HFFc6 (cell line): Measurements from ENCODE around the gene NPHS1. TPM values are rescaled to one million over a fixed set of nuclear protein-coding genes. Genes with fewer than 3 reads are reported as not detected.
"Not testable (repeated sequence)": the region's sequence is repeated elsewhere in the genome, so short reads cannot be mapped to it uniquely, and the experiment has no call there.

Source experiments
- DNase-seq: peaks from one replicate; pipeline ENCODE4 v3.0.0-alpha.2; 2018
- H3K27ac Mint-ChIP-seq: 2 replicates; pipeline ENCODE4 v1.8.0; 2020; ENCODE audit warnings: mild to moderate bottlenecking, mixed read lengths
- H3K27me3 Mint-ChIP-seq: 2 replicates; pipeline ENCODE4 v1.8.0; 2021; ENCODE audit warnings: mild to moderate bottlenecking, moderate library complexity, mixed read lengths; ENCODE audit not compliant: insufficient read depth
- H3K36me3 Mint-ChIP-seq: 2 replicates; pipeline ENCODE4 v1.8.0; 2021; ENCODE audit warnings: low read depth, mixed read lengths
- H3K4me1 Mint-ChIP-seq: 2 replicates; pipeline ENCODE4 v1.8.0; 2020; ENCODE audit warnings: low read depth, mixed read lengths
- H3K4me3 Mint-ChIP-seq: 2 replicates; pipeline ENCODE4 v1.8.0; 2020; ENCODE audit warnings: mild to moderate bottlenecking, moderate library complexity, mixed read lengths
- H3K9me3 Mint-ChIP-seq: 2 replicates; pipeline ENCODE4 v1.8.0; 2020; ENCODE audit warnings: mild to moderate bottlenecking, mixed read lengths
- total RNA-seq, 6 experiments: library from RNA; stranded (reverse); fragmentation: NEBNext Ultra II Directional; extraction: Animal tissue kit (Norgen Biotek cat#: 25700); gene quantifications; 2 replicates in 1 of 6; 3 replicates in 5 of 6; pipeline ENCODE4 v1.2.3, GENCODE V29; 2021
- TF ChIP-seq, protein P1 (sequence below): fragments of 200-600 bp; sonication (generic); IDR thresholded peaks from 2 replicates; pipeline ENCODE4 v1.5.0; 2021; ENCODE audit warnings: antibody characterized with exemption, mild to moderate bottlenecking

NPHS1 gene
- total RNA-seq, 6 experiments from 2014 or later: not detected

DNA sequence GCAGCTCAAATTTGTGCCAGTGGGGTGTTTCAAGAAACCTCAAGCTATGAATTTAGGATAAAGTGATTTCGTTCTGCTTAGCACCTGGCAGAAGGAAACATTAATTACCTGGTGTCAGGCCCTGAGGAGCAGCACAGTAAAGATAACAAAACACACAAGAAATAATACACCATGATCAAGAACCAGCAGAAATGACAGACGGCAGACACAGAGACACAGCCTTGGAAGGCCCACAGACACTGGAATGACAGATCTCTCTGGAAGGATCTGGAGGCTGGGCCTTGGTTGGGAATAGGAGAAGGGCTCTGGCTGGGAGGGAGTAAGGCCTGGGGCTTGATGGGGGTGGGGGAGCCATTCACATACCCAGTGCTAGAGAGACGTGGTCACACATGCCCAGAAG lies 50.5 kb downstream of the NPHS1 start:
- Mint-ChIP-seq H3K27ac (no peak overlapping the region), H3K36me3 (no peaks in the 10 kb centered on the region), H3K4me1 (no peaks in the 10 kb centered on the region)

DNA sequence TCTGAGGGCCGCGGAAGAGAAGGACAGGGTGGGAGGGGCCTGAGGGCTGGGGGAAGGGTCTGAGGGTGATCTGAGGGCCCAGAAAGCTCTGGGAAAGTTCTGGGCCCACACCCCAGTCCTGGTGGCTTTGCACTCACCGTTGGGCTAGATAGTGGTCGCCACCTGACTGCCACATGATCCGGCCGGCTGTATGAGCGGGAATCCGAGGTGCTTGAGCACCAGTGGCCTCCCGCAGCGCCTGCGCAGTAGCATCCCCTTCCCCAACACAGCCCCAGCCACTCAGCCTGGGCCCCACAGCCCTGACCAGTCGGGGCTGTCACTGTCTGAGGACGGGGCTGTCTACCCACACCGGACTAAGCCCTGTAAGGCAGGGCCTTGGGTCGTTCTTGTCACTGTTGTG lies 54.6 kb downstream of the NPHS1 start:
- TF ChIP-seq, protein P1, sequence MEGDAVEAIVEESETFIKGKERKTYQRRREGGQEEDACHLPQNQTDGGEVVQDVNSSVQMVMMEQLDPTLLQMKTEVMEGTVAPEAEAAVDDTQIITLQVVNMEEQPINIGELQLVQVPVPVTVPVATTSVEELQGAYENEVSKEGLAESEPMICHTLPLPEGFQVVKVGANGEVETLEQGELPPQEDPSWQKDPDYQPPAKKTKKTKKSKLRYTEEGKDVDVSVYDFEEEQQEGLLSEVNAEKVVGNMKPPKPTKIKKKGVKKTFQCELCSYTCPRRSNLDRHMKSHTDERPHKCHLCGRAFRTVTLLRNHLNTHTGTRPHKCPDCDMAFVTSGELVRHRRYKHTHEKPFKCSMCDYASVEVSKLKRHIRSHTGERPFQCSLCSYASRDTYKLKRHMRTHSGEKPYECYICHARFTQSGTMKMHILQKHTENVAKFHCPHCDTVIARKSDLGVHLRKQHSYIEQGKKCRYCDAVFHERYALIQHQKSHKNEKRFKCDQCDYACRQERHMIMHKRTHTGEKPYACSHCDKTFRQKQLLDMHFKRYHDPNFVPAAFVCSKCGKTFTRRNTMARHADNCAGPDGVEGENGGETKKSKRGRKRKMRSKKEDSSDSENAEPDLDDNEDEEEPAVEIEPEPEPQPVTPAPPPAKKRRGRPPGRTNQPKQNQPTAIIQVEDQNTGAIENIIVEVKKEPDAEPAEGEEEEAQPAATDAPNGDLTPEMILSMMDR: no peak
- DNase-seq: no peak
- no peak overlapping the region for H3K4me3 Mint-ChIP-seq
- H3K27ac Mint-ChIP-seq: no peak overlapping the region
- H3K36me3 Mint-ChIP-seq: no peaks in the 10 kb centered on the region
- peaks cover 44% of the 10 kb centered on the region for H3K27me3 Mint-ChIP-seq
- H3K9me3 Mint-ChIP-seq: no peaks in the 10 kb centered on the region
- H3K4me1 Mint-ChIP-seq: no peaks in the 10 kb centered on the region

More for the DNA sequence above, 50.5 kb downstream of the NPHS1 start:
- no peaks in the 10 kb centered on the region for H3K9me3 Mint-ChIP-seq
- H3K27me3 Mint-ChIP-seq: peaks cover 54% of the 10 kb centered on the region
- TF ChIP-seq, protein P1: no peak
- no peak overlapping the region for H3K4me3 Mint-ChIP-seq
- DNase-seq: no peak

DNA sequence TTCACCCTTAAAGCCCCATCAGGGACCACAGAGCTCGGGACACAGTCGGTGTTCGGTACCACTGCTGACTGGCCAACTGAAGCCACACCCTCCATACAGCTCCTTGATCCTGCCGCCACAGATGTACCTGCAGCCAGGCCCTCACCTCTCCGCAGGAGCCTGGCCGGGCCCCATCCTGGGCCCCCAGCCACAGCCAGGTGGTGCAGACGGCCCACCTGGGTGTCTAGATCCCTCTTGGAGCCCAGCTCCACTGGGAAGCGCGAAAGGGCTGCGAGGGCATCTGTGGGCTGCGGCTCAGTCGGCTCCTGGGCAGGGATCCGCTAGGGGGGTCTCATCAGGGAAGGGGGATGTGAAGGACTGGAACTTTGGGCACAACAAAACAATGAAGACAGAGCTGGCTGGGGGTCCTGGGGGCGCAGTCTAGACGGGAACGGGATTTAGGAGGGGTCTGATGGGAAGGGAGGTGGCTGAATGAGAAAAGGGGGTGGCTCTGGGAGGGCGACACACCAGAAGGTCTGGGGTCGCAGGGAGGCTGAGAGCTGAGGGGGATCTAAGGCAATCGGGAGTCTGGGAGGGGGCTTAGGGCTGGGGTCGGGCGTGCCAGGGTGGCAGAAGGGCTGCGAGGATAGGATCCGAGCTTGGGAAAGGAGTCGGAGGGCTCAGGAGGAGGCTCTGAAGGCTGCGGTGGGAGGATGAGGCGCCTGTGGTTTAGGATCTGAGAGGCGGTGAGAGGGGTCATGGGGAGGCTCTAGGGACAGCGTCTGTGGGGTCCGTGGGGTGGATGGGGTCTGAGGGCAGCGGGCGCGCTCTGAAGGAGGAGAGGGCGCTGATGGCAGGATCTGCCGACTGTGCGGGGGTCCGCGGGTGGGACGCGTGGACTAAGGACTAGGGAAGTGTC lies 55.4 kb downstream of the NPHS1 start:
- Mint-ChIP-seq H3K4me1 (no peaks in the 10 kb centered on the region), H3K27me3 (peaks cover 40% of the 10 kb centered on the region), H3K4me3 (no peak overlapping the region), H3K36me3 (no peaks in the 10 kb centered on the region), H3K9me3 (no peaks in the 10 kb centered on the region), H3K27ac (no peak overlapping the region)
- TF ChIP-seq, protein P1: no peak
- DNase-seq: no peak

DNA sequence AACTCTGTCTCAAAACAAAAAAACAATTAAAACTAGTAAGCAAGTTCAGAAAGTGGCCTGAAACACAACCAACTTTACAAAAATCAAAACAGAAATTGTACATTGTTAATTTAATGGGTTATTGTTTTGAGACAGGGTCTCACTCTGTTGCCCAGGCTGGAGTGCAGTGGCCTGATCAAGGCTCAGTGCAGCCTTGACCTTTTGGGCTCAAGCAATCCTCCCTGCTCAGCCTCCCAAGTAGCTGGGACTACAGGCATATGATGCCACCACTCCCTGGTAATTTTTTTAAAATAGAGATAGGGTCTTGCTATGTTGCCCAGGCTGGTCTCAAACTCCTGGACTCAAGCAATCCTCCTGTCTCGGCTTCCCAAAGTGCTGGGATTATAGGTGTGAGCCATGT lies 56.7 kb downstream of the NPHS1 start:
- H3K9me3 Mint-ChIP-seq, H3K36me3 Mint-ChIP-seq, H3K4me1 Mint-ChIP-seq, H3K4me3 Mint-ChIP-seq, H3K27ac Mint-ChIP-seq, DNase-seq: not testable (repeated sequence)
- H3K27me3 Mint-ChIP-seq: peaks cover 35% of the 10 kb centered on the region

DNA sequence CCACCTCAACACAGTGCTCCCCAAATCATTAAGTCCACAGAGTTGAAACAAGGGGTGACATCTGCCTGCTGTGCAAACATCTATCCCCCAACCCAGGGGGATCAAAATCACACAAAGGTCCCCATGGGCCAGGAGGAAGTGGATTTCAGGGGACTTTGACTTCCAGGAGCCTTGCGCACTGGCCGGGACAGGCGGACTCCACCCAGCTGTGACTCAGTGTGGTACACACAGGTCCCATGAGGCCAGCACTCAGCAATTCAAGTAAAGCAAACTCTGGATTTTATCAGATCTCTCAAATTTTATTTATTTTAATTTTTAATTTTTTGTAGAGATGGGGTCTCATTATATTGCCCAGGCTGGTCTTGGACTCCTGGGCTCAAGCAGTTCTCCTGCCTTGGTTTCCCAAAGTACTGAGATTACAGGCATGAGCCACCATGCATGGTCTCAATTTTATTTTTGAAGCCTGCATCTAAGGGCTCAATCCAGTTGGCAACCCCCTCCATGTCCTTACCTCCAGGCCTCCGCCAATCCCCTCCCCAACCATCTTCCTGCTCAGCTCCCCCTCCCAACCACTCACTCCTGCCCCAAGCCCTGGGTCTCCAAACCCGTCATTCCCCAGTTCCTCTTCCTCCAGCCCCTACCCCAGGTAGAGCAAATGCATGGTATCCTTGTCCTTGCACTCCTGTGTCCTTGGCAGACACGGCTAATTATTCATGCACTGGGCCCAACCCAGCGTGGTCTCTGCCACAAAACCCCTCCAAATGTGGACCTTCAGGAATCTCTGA lies 58.7 kb downstream of the NPHS1 start:
- H3K9me3 Mint-ChIP-seq: no peaks in the 10 kb centered on the region
- no peak overlapping the region for H3K27ac Mint-ChIP-seq
- DNase-seq: no peak
- no peaks in the 10 kb centered on the region for H3K4me1 Mint-ChIP-seq
- no peaks in the 10 kb centered on the region for H3K36me3 Mint-ChIP-seq
- TF ChIP-seq, protein P1: no peak
- peaks cover 20% of the 10 kb centered on the region for H3K27me3 Mint-ChIP-seq
- H3K4me3 Mint-ChIP-seq: no peak overlapping the region

DNA sequence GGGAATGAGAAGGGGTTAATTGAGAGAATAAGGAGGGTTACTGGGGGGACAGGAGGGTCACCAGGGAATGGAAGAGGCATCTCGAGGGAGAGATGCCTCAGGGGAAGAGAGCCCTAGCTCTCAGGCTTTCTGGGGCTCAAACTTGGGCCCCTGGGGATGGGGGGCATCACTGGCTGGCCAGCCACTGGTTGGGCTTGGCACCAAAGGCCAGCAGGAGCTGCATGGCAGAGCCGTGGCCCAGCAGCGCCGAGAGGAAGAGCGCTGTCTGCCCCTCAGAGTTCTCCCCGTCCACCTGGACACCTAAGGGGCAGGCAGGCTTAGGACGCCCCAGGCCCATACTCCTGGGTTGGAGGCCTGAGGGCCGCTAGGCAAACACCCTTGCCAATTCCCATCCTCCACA lies 59.4 kb downstream of the NPHS1 start:
- no peak overlapping the region for H3K27ac Mint-ChIP-seq
- H3K4me3 Mint-ChIP-seq: no peak overlapping the region
- no peaks in the 10 kb centered on the region for H3K4me1 Mint-ChIP-seq
- TF ChIP-seq, protein P1: no peak
- H3K9me3 Mint-ChIP-seq: no peaks in the 10 kb centered on the region
- DNase-seq: no peak
- peaks cover 16% of the 10 kb centered on the region for H3K27me3 Mint-ChIP-seq
- H3K36me3 Mint-ChIP-seq: no peaks in the 10 kb centered on the region
